ENCODE results near the gene HPSE. TPM values are rescaled to one million over a fixed set of nuclear protein-coding genes. Genes with fewer than 3 reads are reported as not detected.

Gene HPSE
- total RNA-seq, 1 donor from 2014 or later, result 41.0 TPM

GRCh38 chr4:83339573-83339972 is 4.9 kb upstream of the HPSE start:
- Mint-ChIP-seq H3K4me1 (ENCODE audit: unreplicated experiment) (peaks cover 9% of the 10 kb centered on the region), H3K27ac (ENCODE audit: unreplicated experiment) (no peak overlapping the region), H3K36me3 (ENCODE audit: low read depth, unreplicated experiment) (no peaks in the 10 kb centered on the region), H3K9me3 (ENCODE audit: unreplicated experiment) (no peaks in the 10 kb centered on the region), H3K4me3 (ENCODE audit: unreplicated experiment) (no peak overlapping the region), H3K27me3 (ENCODE audit: unreplicated experiment) (peaks cover 3% of the 10 kb centered on the region)
- no peak for TF ChIP-seq CTCF (IDR thresholded peaks at IDR 0.05; ENCODE audit: unreplicated experiment)
- DNase-seq (ENCODE audit: low spot score), result no peak

- no peaks in the 10 kb centered on the region for H3K9me3 Mint-ChIP-seq (ENCODE audit: unreplicated experiment)
- H3K36me3 Mint-ChIP-seq (ENCODE audit: low read depth, unreplicated experiment), result no peaks in the 10 kb centered on the region
- TF ChIP-seq CTCF (IDR thresholded peaks at IDR 0.05; ENCODE audit: unreplicated experiment), result no peak
- H3K27me3 Mint-ChIP-seq (ENCODE audit: unreplicated experiment), result peaks cover 3% of the 10 kb centered on the region
- no peak for DNase-seq (ENCODE audit: low spot score)
- H3K4me3 Mint-ChIP-seq (ENCODE audit: unreplicated experiment), result peak overlapping the region; percentile 85
- peaks cover 14% of the 10 kb centered on the region for H3K4me1 Mint-ChIP-seq (ENCODE audit: unreplicated experiment)
- H3K27ac Mint-ChIP-seq (ENCODE audit: unreplicated experiment), result peak overlapping the region; percentile 61
Measured at GRCh38 chr4:83335701-83336100, 1.1 kb upstream of the HPSE start.

GRCh38 chr4:83331956-83332355 is 2.7 kb downstream of the HPSE start:
- Mint-ChIP-seq H3K36me3 (ENCODE audit: low read depth, unreplicated experiment) (no peaks in the 10 kb centered on the region), H3K27ac (ENCODE audit: unreplicated experiment) (no peak overlapping the region), H3K9me3 (ENCODE audit: unreplicated experiment) (no peaks in the 10 kb centered on the region), H3K4me1 (ENCODE audit: unreplicated experiment) (peaks cover 38% of the 10 kb centered on the region), H3K27me3 (ENCODE audit: unreplicated experiment) (peaks cover 3% of the 10 kb centered on the region), H3K4me3 (ENCODE audit: unreplicated experiment) (no peak overlapping the region)
- DNase-seq (ENCODE audit: low spot score), result no peak
- TF ChIP-seq CTCF (IDR thresholded peaks at IDR 0.05; ENCODE audit: unreplicated experiment), result no peak

- H3K4me3 Mint-ChIP-seq (ENCODE audit: unreplicated experiment), result no peak overlapping the region
- H3K36me3 Mint-ChIP-seq (ENCODE audit: low read depth, unreplicated experiment), result peaks cover 7% of the 10 kb centered on the region
- H3K4me1 Mint-ChIP-seq (ENCODE audit: unreplicated experiment), result peaks cover 34% of the 10 kb centered on the region
- TF ChIP-seq CTCF (IDR thresholded peaks at IDR 0.05; ENCODE audit: unreplicated experiment), result no peak
- H3K27ac Mint-ChIP-seq (ENCODE audit: unreplicated experiment), result no peak overlapping the region
- no peak for DNase-seq (ENCODE audit: low spot score)
- no peaks in the 10 kb centered on the region for H3K27me3 Mint-ChIP-seq (ENCODE audit: unreplicated experiment)
- H3K9me3 Mint-ChIP-seq (ENCODE audit: unreplicated experiment), result no peaks in the 10 kb centered on the region
Measured at GRCh38 chr4:83329521-83330110, 5.0 kb downstream of the HPSE start.

- peaks cover 36% of the 10 kb centered on the region for H3K4me1 Mint-ChIP-seq (ENCODE audit: unreplicated experiment)
- H3K27me3 Mint-ChIP-seq (ENCODE audit: unreplicated experiment), result no peaks in the 10 kb centered on the region
- no peak for DNase-seq (ENCODE audit: low spot score)
- H3K9me3 Mint-ChIP-seq (ENCODE audit: unreplicated experiment), result no peaks in the 10 kb centered on the region
- no peak for TF ChIP-seq CTCF (IDR thresholded peaks at IDR 0.05; ENCODE audit: unreplicated experiment)
- peak overlapping the region; percentile 24 for H3K27ac Mint-ChIP-seq (ENCODE audit: unreplicated experiment)
- no peak overlapping the region for H3K4me3 Mint-ChIP-seq (ENCODE audit: unreplicated experiment)
- H3K36me3 Mint-ChIP-seq (ENCODE audit: low read depth, unreplicated experiment), result peaks cover 7% of the 10 kb centered on the region
Measured at GRCh38 chr4:83328521-83329187, 6.0 kb downstream of the HPSE start.
